ENCODE measurements around the gene NCOA6. TPM values are rescaled to one million over a fixed set of nuclear protein-coding genes. Genes with fewer than 3 reads are reported as not detected.

Gene NCOA6
- total RNA-seq, 1 donor from 2014 or later = 42.5 TPM

GRCh38 chr20:34871320-34871926 lies 46.0 kb upstream of the NCOA6 start:
- Mint-ChIP-seq H3K27me3 (ENCODE audit: low read depth) (no peaks in the 10 kb centered on the region), H3K4me1 (peaks cover 28% of the 10 kb centered on the region), H3K9me3 (no peaks in the 10 kb centered on the region), H3K36me3 (no peaks in the 10 kb centered on the region), H3K27ac (no peak overlapping the region), H3K4me3 (peak overlapping the region; percentile 75)
- no peak for DNase-seq (ENCODE audit: low spot score in 2 of 2, unreplicated experiment in 2 of 2)
- TF ChIP-seq CTCF (IDR thresholded peaks at IDR 0.05; ENCODE audit: unreplicated experiment) = no peak

- H3K27ac Mint-ChIP-seq = no peak overlapping the region
- DNase-seq (ENCODE audit: low spot score in 2 of 2, unreplicated experiment in 2 of 2) = no peak
- no peak overlapping the region for H3K4me3 Mint-ChIP-seq
- peaks cover 6% of the 10 kb centered on the region for H3K36me3 Mint-ChIP-seq
- no peaks in the 10 kb centered on the region for H3K9me3 Mint-ChIP-seq
- H3K4me1 Mint-ChIP-seq = no peaks in the 10 kb centered on the region
- TF ChIP-seq CTCF (IDR thresholded peaks at IDR 0.05; ENCODE audit: unreplicated experiment) = no peak
- H3K27me3 Mint-ChIP-seq (ENCODE audit: low read depth) = no peaks in the 10 kb centered on the region
These were observed 38.8 kb upstream of the NCOA6 start for GRCh38 chr20:34864216-34864615.

GRCh38 chr20:34863421-34863965 lies 38.0 kb upstream of the NCOA6 start:
- no peak for TF ChIP-seq CTCF (IDR thresholded peaks at IDR 0.05; ENCODE audit: unreplicated experiment)
- no peak overlapping the region for H3K4me3 Mint-ChIP-seq
- H3K4me1 Mint-ChIP-seq = no peaks in the 10 kb centered on the region
- DNase-seq (ENCODE audit: low spot score in 2 of 2, unreplicated experiment in 2 of 2) = no peak
- no peaks in the 10 kb centered on the region for H3K9me3 Mint-ChIP-seq
- H3K27ac Mint-ChIP-seq = no peak overlapping the region
- H3K27me3 Mint-ChIP-seq (ENCODE audit: low read depth) = no peaks in the 10 kb centered on the region
- H3K36me3 Mint-ChIP-seq = peaks cover 8% of the 10 kb centered on the region

GRCh38 chr20:34862724-34863123 lies 37.3 kb upstream of the NCOA6 start:
- H3K36me3 Mint-ChIP-seq = peaks cover 11% of the 10 kb centered on the region
- no peaks in the 10 kb centered on the region for H3K9me3 Mint-ChIP-seq
- no peaks in the 10 kb centered on the region for H3K27me3 Mint-ChIP-seq (ENCODE audit: low read depth)
- TF ChIP-seq CTCF (IDR thresholded peaks at IDR 0.05; ENCODE audit: unreplicated experiment) = no peak
- H3K27ac Mint-ChIP-seq = no peak overlapping the region
- H3K4me1 Mint-ChIP-seq = no peaks in the 10 kb centered on the region
- H3K4me3 Mint-ChIP-seq = no peak overlapping the region
- DNase-seq (ENCODE audit: low spot score in 2 of 2, unreplicated experiment in 2 of 2) = no peak

- no peaks in the 10 kb centered on the region for H3K4me1 Mint-ChIP-seq
- no peak for TF ChIP-seq CTCF (IDR thresholded peaks at IDR 0.05; ENCODE audit: unreplicated experiment)
- H3K9me3 Mint-ChIP-seq = no peaks in the 10 kb centered on the region
- H3K36me3 Mint-ChIP-seq = peaks cover 15% of the 10 kb centered on the region
- no peak for DNase-seq (ENCODE audit: low spot score in 2 of 2, unreplicated experiment in 2 of 2)
- no peak overlapping the region for H3K27ac Mint-ChIP-seq
- no peak overlapping the region for H3K4me3 Mint-ChIP-seq
- H3K27me3 Mint-ChIP-seq (ENCODE audit: low read depth) = no peaks in the 10 kb centered on the region
These were observed 36.1 kb upstream of the NCOA6 start for GRCh38 chr20:34861386-34862084.
